Measurements from ENCODE around the gene AANAT. TPM values are rescaled to one million over a fixed set of nuclear protein-coding genes. Genes with fewer than 3 reads are reported as not detected.

Gene AANAT
- under 1 TPM in 1 of 3 donors, not detected in 2; 0.35 TPM for polyA plus RNA-seq (ENCODE audit: insufficient read length in 3 of 3)

- DNase-seq (ENCODE audit: low read depth in 3 of 3, low spot score in 2 of 3) = no peak
Measured at GRCh38 chr17:76467366-76467765, at the start of gene AANAT. AANAT (plus strand) TSS chr17:76467603; CDS start chr17:76468747, 1,144 bp downstream.

DNA sequence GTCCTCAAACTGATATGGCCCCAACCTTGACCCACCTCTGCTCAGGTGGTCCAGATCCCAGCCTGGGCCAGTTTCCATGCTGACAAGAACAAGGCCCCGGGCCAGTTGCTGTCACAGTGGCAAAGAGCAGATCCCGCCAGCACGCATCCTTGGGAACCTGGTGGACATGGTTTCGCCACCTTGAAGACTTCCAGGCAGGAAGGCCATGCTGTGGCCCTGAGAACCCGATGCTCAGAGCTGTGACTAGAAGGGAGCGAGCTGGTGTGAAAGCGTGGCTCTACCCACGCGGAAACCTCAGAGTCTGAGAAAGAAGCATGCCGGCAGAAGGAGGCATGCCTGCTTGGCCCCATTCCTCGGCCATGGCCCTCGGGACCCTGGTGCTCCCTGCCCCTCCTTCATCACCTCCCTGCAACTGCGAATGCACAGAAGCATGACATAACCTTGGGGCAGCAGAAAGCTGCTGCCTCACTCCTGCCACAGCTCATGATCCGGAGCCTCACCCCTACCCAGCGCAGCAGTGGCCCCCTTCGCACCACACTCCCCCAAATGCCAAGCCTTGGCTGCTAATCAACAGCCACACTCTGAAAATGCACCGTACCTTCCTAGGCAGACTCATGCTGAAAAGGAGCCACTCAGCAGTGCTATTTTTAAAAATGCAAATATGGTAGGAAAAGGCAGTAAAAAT is 47.7 kb upstream of the AANAT start:
- DNase-seq (ENCODE audit: low read depth in 3 of 3, low spot score in 2 of 3) = no peak

DNA sequence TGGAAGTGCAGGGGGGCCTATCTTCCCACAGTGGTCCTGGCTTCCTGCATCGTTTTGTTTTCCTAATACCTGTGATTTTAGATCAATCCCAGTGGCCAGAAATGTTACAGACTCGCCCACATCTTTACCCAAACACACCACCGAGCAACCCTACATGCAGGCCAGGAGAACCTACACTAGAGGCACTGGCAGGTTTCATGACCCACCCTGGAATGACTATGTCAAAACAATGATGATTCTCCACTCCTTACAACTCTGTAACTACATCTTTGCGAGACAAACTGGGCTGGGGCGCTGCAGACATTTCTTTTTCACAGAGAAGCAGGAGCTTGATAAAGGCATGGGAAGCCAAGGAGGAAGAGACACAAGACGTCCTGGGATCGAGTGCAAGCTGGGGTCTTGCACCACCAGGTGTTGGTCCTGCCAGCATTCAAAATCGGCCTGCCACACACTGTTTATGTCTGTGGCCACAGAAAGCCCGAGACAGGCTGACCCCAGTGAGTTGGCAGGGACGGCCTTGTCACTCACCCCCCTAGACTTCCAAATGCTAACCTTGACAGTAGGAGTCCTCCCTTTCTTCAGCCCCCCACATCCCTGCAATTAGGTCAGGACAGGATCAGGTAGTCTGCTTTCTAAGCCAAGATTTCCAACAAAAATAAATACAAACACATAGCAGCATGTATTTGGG is 46.9 kb upstream of the AANAT start:
- no peak for DNase-seq (ENCODE audit: low read depth in 3 of 3, low spot score in 2 of 3)

GRCh38 chr17:76421044-76421407 is 46.4 kb upstream of the AANAT start:
- DNase-seq (ENCODE audit: low read depth in 3 of 3, low spot score in 2 of 3) = no peak

DNA sequence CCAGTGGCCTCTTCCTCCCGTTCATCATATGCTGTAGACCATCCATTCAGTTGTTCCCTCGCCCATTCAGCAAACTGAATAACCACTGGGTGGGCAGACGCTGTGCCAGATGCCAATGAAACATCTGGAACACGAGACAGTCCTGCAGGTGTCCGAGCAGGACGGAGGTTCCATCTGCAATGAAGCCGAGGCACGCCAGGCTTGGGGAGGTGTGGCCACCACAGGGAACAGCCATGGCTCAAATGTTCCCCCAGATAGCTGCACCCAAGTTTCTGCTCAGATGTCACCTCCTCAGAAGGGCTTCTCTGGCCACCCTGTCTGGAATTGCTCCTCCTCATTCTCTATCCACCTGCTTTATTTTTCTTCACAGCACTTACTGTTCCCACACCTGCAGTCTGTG is 45.0 kb upstream of the AANAT start:
- no peak for DNase-seq (ENCODE audit: low read depth in 3 of 3, low spot score in 2 of 3)

DNA sequence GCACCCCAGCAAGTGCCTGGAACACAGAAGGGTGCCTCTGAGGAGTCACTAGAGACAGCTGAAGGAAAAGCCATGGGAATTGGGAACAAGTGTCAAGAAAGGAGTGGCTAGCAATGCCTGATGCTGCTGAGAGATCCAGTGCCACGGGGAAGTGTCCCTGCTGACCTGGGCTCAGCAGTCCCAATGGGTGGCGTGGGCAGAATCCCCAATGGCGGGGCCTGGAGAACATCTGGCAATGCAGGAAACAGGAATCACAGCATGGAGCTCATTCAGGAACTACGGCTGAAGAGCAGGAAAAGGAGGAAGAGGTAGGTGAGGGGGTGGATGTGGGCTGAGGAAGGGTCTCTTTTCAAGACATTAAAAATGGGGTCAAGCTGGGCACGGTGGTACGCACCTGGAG is 44.5 kb upstream of the AANAT start:
- no peak for DNase-seq (ENCODE audit: low read depth in 3 of 3, low spot score in 2 of 3)

- DNase-seq (ENCODE audit: low read depth in 3 of 3, low spot score in 2 of 3) = no peak
Measured at GRCh38 chr17:76426853-76427252, 40.5 kb upstream of the AANAT start.

GRCh38 chr17:76427501-76428231 is 39.7 kb upstream of the AANAT start:
- DNase-seq (ENCODE audit: low read depth in 3 of 3, low spot score in 2 of 3) = no peak

GRCh38 chr17:76428511-76428910 is 38.9 kb upstream of the AANAT start:
- DNase-seq (ENCODE audit: low read depth in 3 of 3, low spot score in 2 of 3) = no peak

DNA sequence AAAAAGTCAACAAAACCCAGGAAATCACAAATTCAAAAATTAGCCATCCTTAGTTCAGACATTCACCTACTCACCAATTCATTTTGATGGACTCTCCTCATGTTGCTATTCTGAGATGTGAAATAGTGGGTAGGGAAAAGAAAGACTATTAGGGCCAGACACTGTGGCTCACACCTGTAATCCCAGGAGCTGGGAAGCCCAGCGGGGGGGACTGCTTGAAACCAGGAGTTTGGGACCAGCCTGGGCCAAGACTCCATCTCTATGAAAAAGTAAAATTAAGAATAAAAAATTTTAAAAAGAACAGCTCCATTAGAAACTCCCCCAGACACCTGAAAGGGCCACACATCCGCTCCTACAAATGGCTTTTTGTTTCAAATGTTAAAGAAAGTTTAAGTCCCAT is 35.9 kb upstream of the AANAT start:
- no peak for DNase-seq (ENCODE audit: low read depth in 3 of 3, low spot score in 2 of 3)

DNA sequence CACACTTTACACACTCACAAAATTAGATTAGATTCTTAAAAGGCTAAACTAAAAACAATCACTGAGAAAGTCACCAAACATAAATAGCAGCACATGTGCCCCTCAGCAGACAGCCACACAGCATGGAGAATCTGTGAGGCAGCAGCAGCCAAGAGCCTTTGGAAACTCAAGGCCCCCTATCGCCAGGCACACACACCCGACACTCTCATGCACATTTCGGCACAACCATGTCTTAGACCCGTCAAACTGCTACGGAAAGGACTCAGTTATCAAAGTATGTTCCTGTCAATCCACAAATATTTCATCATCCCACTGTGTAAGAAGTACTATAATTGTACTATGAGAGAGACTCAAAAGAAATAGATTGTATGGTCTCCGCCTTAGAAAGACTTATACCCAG is 35.4 kb upstream of the AANAT start:
- no peak for DNase-seq (ENCODE audit: low read depth in 3 of 3, low spot score in 2 of 3)

DNA sequence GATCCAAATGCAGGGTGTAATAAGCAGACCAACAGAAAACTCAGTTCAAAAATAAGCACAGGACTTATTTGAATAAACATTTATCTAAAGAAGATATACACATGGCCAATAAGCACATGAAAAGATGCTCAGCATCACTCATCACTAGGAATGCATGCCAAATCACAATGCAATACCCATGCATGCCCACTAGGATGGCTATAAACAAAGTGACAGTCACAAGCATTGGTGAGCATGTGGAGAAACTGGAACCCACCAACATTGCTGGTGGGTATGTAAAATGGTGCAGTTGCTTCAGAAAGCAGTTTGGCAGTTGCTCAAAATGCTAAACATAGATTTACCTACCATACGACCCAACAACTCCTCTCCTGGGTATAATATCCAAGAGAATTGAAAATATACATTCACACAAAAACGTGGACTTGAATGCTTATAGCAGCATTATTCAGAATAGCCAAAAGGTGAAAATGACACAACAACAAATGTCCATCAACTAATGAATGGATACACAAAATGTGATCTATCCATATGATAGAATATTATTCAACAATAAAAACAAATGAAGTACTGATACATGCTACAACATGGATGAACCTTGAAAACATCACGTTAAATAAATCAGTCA is 34.6 kb upstream of the AANAT start:
- no peak for DNase-seq (ENCODE audit: low read depth in 3 of 3, low spot score in 2 of 3)

GRCh38 chr17:76433693-76434092 is 33.7 kb upstream of the AANAT start:
- no peak for DNase-seq (ENCODE audit: low read depth in 3 of 3, low spot score in 2 of 3)

- no peak for DNase-seq (ENCODE audit: low read depth in 3 of 3, low spot score in 2 of 3)
Measured at GRCh38 chr17:76434870-76435269, 32.5 kb upstream of the AANAT start.

DNA sequence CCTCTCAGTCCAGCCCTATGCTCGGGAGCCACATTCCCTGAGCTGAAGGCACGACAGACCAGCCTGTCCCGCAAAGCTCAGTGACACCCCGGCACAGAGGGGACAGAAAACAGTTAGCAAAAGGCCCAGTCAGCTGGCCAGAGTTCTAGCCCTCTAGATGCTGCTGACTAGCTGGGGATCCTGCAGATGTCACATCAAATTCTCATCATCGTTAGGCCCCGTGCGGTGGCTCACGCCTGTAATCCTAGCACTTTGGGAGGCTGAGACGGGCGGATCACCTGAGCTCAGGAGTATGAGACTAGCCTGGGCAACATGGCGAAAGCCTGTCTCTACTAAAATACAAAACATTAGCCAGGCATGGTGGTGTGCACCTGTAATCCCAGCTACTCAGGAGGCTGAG is 31.7 kb upstream of the AANAT start:
- DNase-seq (ENCODE audit: low read depth in 3 of 3, low spot score in 2 of 3) = no peak

GRCh38 chr17:76437467-76438402 is 29.7 kb upstream of the AANAT start:
- DNase-seq (ENCODE audit: low read depth in 3 of 3, low spot score in 2 of 3) = no peak

DNA sequence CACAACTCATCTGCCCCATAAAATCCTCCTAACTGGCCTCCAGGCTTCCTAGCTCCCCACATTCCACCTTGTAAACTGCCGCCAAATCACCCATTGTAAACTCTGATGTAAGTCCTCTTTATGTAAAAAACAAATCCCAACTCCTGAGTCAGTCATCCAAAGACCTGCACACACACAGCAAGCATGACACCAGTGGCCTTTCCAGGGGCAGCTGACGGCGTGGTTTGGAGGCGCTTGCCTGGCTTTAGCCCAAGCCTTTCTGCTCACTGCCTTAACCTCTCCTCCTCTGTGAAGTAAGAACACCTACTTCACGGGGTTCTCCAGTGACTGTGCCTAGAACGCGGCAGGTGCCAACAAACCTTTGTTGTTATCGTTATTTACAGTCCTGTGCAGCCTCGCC is 28.5 kb upstream of the AANAT start:
- no peak for DNase-seq (ENCODE audit: low read depth in 3 of 3, low spot score in 2 of 3)

DNA sequence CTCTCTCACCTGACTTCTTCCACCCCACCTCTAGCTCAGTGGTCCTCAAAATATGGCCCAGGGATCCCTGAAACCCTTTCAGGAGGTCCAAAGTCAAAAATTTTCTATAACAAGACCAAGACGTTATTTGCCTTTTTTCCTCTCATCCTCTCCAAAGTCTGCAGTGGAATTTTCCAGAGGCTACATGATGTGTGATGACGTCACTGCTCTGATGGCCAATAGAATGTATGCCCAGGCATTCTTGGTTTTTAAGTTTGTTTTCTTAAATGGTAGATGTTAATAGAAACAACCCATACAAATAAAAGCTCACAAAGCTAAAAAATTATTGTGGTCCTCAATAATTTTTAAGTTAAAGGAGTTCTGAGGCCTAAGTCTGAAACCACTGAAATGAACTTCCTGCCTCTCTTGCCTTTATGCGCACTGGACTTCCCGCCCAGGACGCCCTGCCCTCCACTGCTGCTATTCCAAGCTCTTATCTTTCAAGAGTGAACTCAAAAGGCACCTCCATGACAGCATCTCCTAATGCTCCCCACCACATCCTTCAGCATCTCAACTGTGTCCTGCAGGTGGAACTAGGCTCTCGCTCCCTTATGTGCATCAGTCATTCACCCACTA is 28.0 kb upstream of the AANAT start:
- DNase-seq (ENCODE audit: low read depth in 3 of 3, low spot score in 2 of 3) = no peak

GRCh38 chr17:76440751-76441362 is 26.5 kb upstream of the AANAT start:
- DNase-seq (ENCODE audit: low read depth in 3 of 3, low spot score in 2 of 3) = no peak
